Subcutaneous adipose tissue (tissue), 4 donors: Measurements from ENCODE around the gene OLFML1. TPM values are rescaled to one million over a fixed set of nuclear protein-coding genes. Genes with fewer than 3 reads are reported as not detected.

Experiments
- CTCF ChIP-seq: fragments of 450-650 bp; IDR thresholded peaks from one replicate; pipeline ENCODE4 v1.5.1; 2016; ENCODE audit warnings: low read depth, mild to moderate bottlenecking, control low read depth, antibody characterized with exemption, moderate library complexity
- total RNA-seq, 4 donors: library from RNA; depleted of rRNA; stranded (reverse); fragments of >200 nt; gene quantifications; one replicate each; pipeline ENCODE4 v1.1.0, GENCODE V29; 2016

The OLFML1 gene
- total RNA-seq, 4 donors from 2014 or later, result 4.1 to 8.8 (median 8.3) TPM

GRCh38 chr11:7473717-7474116 lies 11.6 kb upstream of the OLFML1 start:
- TF ChIP-seq CTCF, result no peak

GRCh38 chr11:7480113-7480512 lies 5.2 kb upstream of the OLFML1 start:
- no peak for TF ChIP-seq CTCF

GRCh38 chr11:7484131-7484530 lies 1.2 kb upstream of the OLFML1 start:
- TF ChIP-seq CTCF, result no peak

- TF ChIP-seq CTCF, result no peak
Measured at GRCh38 chr11:7484645-7485044, 661 bp upstream of the OLFML1 start.

- TF ChIP-seq CTCF, result no peak
Measured at GRCh38 chr11:7486098-7486780, 933 bp downstream of the OLFML1 start.

GRCh38 chr11:7486781-7487140 lies 1.5 kb downstream of the OLFML1 start:
- no peak for TF ChIP-seq CTCF

GRCh38 chr11:7487360-7487759 lies 2.1 kb downstream of the OLFML1 start:
- TF ChIP-seq CTCF, result no peak
